PC-9 (cell line): Measurements from ENCODE around the gene RCC2. TPM values are rescaled to one million over a fixed set of nuclear protein-coding genes. Genes with fewer than 3 reads are reported as not detected.

Experiments used
- BruUV-seq: library from RNA; stranded (reverse); fragments of 400-500 nt; replicated peaks from 2 replicates; lab custom pipeline; 2021; lab: Mats Ljungman, UMichigan
- CTCF ChIA-PET: fragments of 300-600 bp; sonication (Branson Sonifier 250); formaldehyde crosslinking; loops from one replicate; lab custom pipeline; 2022; ENCODE audit warnings: antibody characterized with exemption; lab: Charles Lee
- POLR2A ChIA-PET: fragments of 300-600 bp; sonication (Branson Sonifier 250); formaldehyde crosslinking; loops from one replicate; lab custom pipeline; 2022; ENCODE audit warnings: antibody characterized with exemption; ENCODE audit not compliant: unreplicated experiment; lab: Charles Lee
- DNase-seq, 2 experiments: peaks; one replicate each; pipeline versions ENCODE4 v3.0.0 to v3.0.0-alpha.2; 2015 to 2022; ENCODE audit warnings: mixed read lengths in 1 of 2
- H2AFZ ChIP-seq: fragments of 200-600 bp; sonication (generic); 2 replicates; pipeline ENCODE4 v1.8.1; 2017; ENCODE audit warnings: antibody characterized with exemption
- H3F3A ChIP-seq: fragments of 200-600 bp; sonication (generic); 2 replicates; pipeline ENCODE4 v1.8.1; 2017; ENCODE audit warnings: antibody characterized with exemption, mild to moderate bottlenecking, low read depth; ENCODE audit not compliant: insufficient read depth
- H3K27ac ChIP-seq: fragments of 200-600 bp; sonication (generic); 2 replicates; pipeline ENCODE4 v1.6.1; 2016; ENCODE audit warnings: mixed run types
- H3K27me3 ChIP-seq: fragments of 200-600 bp; sonication (generic); 2 replicates; pipeline ENCODE4 v1.6.1; 2016; ENCODE audit warnings: low read depth, mixed run types; ENCODE audit not compliant: insufficient read depth
- H3K36me3 ChIP-seq: fragments of 200-600 bp; sonication (generic); 2 replicates; pipeline ENCODE4 v1.6.1; 2016; ENCODE audit warnings: low read depth, mixed run types
- H3K4me1 ChIP-seq: fragments of 200-600 bp; sonication (generic); replicated peaks from 2 replicates; pipeline ENCODE4 v1.6.1; 2016; ENCODE audit warnings: mixed run types; ENCODE audit not compliant: insufficient read depth
- H3K4me2 ChIP-seq: fragments of 200-600 bp; sonication (generic); 2 replicates; pipeline ENCODE4 v1.6.1; 2017; ENCODE audit warnings: mixed run types
- H3K4me3 ChIP-seq: fragments of 200-600 bp; sonication (generic); 2 replicates; pipeline ENCODE4 v1.6.1; 2016; ENCODE audit warnings: mixed run types
- H3K79me2 ChIP-seq: fragments of 200-600 bp; sonication (generic); 2 replicates; pipeline ENCODE4 v1.6.1; 2017; ENCODE audit warnings: low read depth, mixed run types
- H3K9me2 ChIP-seq: fragments of 200-600 bp; sonication (generic); 2 replicates; pipeline ENCODE4 v1.8.1; 2017; ENCODE audit warnings: mild to moderate bottlenecking; ENCODE audit not compliant: insufficient read depth
- H3K9me3 ChIP-seq: fragments of 200-600 bp; sonication (generic); 2 replicates; pipeline ENCODE4 v1.8.1; 2016; ENCODE audit warnings: low read depth; ENCODE audit not compliant: insufficient read depth
- H4K20me1 ChIP-seq: fragments of 200-600 bp; sonication (generic); 2 replicates; pipeline ENCODE4 v1.8.1; 2017; ENCODE audit not compliant: insufficient read depth
- CTCF ChIP-seq: fragments of 200-600 bp; sonication (generic); conservative IDR thresholded peaks from 2 replicates; pipeline ENCODE4 v1.6.1; 2017; ENCODE audit warnings: mixed run types, antibody characterized with exemption, mild to moderate bottlenecking, moderate library complexity
- EZH2 ChIP-seq: fragments of 200-600 bp; sonication (generic); IDR thresholded peaks from 2 replicates; pipeline ENCODE4 v1.8.0; 2017; ENCODE audit warnings: antibody characterized with exemption, low read depth
- intact Hi-C: fragments of 100-400 bp; cut with micrococcal nuclease; formaldehyde crosslinking; loops from one replicate; pipeline ENCODE4 v1.10.0; 2022; ENCODE audit not compliant: unreplicated experiment
- total RNA-seq: library from RNA; stranded (reverse); gene quantifications from 2 replicates; pipeline ENCODE4 v1.2.3, GENCODE V29; 2021

The RCC2 gene
- total RNA-seq, 1 experiment from 2014 or later: 170 TPM

- ChIA-PET CTCF (interaction anchor here (0.6 to 0.9 kb wide), 2 partner anchors 34 to 356 kb away, joined by 3 to 8 read pairs; no protein-coding TSS in a partner anchor), POLR2A (no interaction called here)
- Histone ChIP-seq H4K20me1 (no peaks in the 10 kb centered on the region), H3K4me3 (no peak overlapping the region), H3K27ac (no peak overlapping the region), H2AFZ (no peak overlapping the region), H3K9me3 (no peaks in the 10 kb centered on the region), H3K4me1 (peaks cover 11% of the 10 kb centered on the region), H3K9me2 (no peaks in the 10 kb centered on the region), H3F3A (peaks cover 10% of the 10 kb centered on the region; the same call in 1 of the 2 replicates), H3K36me3 (no peaks in the 10 kb centered on the region), H3K79me2 (no peaks in the 10 kb centered on the region), H3K4me2 (no peak overlapping the region), H3K27me3 (no peaks in the 10 kb centered on the region)
- no peak for TF ChIP-seq EZH2
- no peak for TF ChIP-seq CTCF
- intact Hi-C loops: no loop called here
- BruUV-seq: no TSS peak
- DNase-seq: no peak
Measured at GRCh38 chr1:17404034-17404684, 35.3 kb downstream of the RCC2 start.

GRCh38 chr1:17403081-17403480 is 36.4 kb downstream of the RCC2 start:
- BruUV-seq: no TSS peak
- H3K9me3 ChIP-seq: no peaks in the 10 kb centered on the region
- no peak overlapping the region for H2AFZ ChIP-seq
- H3K4me1 ChIP-seq: peaks cover 11% of the 10 kb centered on the region
- H3K9me2 ChIP-seq: no peaks in the 10 kb centered on the region
- H3F3A ChIP-seq: peaks cover 10% of the 10 kb centered on the region; the same call in 1 of the 2 replicates
- no peaks in the 10 kb centered on the region for H3K27me3 ChIP-seq
- no peak overlapping the region for H3K27ac ChIP-seq
- intact Hi-C loops: no loop called here
- H3K4me2 ChIP-seq: peak overlapping the region; percentile 19; the same call in 1 of the 2 replicates
- no peaks in the 10 kb centered on the region for H3K36me3 ChIP-seq
- CTCF ChIA-PET: no interaction called here
- DNase-seq: peak; percentile 56 to 65
- TF ChIP-seq EZH2: no peak
- no peak for TF ChIP-seq CTCF
- POLR2A ChIA-PET: no interaction called here
- H4K20me1 ChIP-seq: no peaks in the 10 kb centered on the region
- H3K79me2 ChIP-seq: no peaks in the 10 kb centered on the region
- no peak overlapping the region for H3K4me3 ChIP-seq

GRCh38 chr1:17401841-17402240 is 37.6 kb downstream of the RCC2 start:
- no peaks in the 10 kb centered on the region for H3K9me2 ChIP-seq
- H4K20me1 ChIP-seq: no peaks in the 10 kb centered on the region
- TF ChIP-seq CTCF: no peak
- TF ChIP-seq EZH2: no peak
- no peak overlapping the region for H3K4me2 ChIP-seq
- no peaks in the 10 kb centered on the region for H3K9me3 ChIP-seq
- DNase-seq: no peak
- no peak overlapping the region for H3K27ac ChIP-seq
- no peaks in the 10 kb centered on the region for H3K36me3 ChIP-seq
- no peak overlapping the region for H2AFZ ChIP-seq
- H3K4me1 ChIP-seq: peaks cover 11% of the 10 kb centered on the region
- peaks cover 10% of the 10 kb centered on the region; the same call in 1 of the 2 replicates for H3F3A ChIP-seq
- no peaks in the 10 kb centered on the region for H3K79me2 ChIP-seq
- ChIA-PET POLR2A (no interaction called here), CTCF (no interaction called here)
- no peaks in the 10 kb centered on the region for H3K27me3 ChIP-seq
- intact Hi-C loops: no loop called here
- no peak overlapping the region for H3K4me3 ChIP-seq
- no TSS peak for BruUV-seq
